Right ventricle myocardium superior (tissue), 1 donor: ENCODE measurements around the gene HOXB2. TPM values are rescaled to one million over a fixed set of nuclear protein-coding genes. Genes with fewer than 3 reads are reported as not detected.
"Not testable (repeated sequence)": the region's sequence is repeated elsewhere in the genome, so short reads cannot be mapped to it uniquely, and the experiment has no call there.

ENCODE experiments used
- ATAC-seq: fragments of 200-7000 bp; cut with Tn5 transposase; one replicate; pipeline ENCODE4 v1.9.1; 2020; ENCODE audit warnings: mild to moderate bottlenecking; ENCODE audit not compliant: poor library complexity
- DNase-seq: peaks from one replicate; pipeline ENCODE4 v3.0.0-alpha.2; 2020
- intact Hi-C: fragments of 100-400 bp; cut with DNase I; formaldehyde crosslinking; loops from one replicate; pipeline ENCODE4 v1.11.2; 2022
- total RNA-seq: library from RNA; stranded (reverse); fragmentation: NEBNext Ultra II Directional; extraction: Animal tissue kit (Norgen Biotek cat#: 25700); gene quantifications from one replicate; pipeline ENCODE4 v1.2.1, GENCODE V29; 2021
- donor health status: DM: no; HTN: yes; CAD: no; lungs with severe emphysema.

HOXB2 gene
- total RNA-seq, 1 donor from 2014 or later: 2.7 TPM

- intact Hi-C loops: no loop called here
- ATAC-seq: no peak
- DNase-seq: no peak
These were observed 15.8 kb downstream of the HOXB2 start for GRCh38 chr17:48528936-48529682.

GRCh38 chr17:48528153-48528935 is 16.6 kb downstream of the HOXB2 start:
- ATAC-seq: no peak
- intact Hi-C loops: no loop called here
- no peak for DNase-seq

GRCh38 chr17:48527547-48527932 is 17.4 kb downstream of the HOXB2 start:
- intact Hi-C loops: no loop called here
- no peak for ATAC-seq
- no peak for DNase-seq

- no peak for DNase-seq
- intact Hi-C loops: no loop called here
- ATAC-seq: no peak
These were observed 18.0 kb downstream of the HOXB2 start for GRCh38 chr17:48526608-48527546.

- intact Hi-C loops: no loop called here
- DNase-seq (no peak), ATAC-seq (no peak)
These were observed 21.9 kb downstream of the HOXB2 start for GRCh38 chr17:48523010-48523409.

GRCh38 chr17:48522031-48522653 is 22.8 kb downstream of the HOXB2 start:
- no peak for ATAC-seq
- no peak for DNase-seq
- intact Hi-C loops: no loop called here

- DNase-seq (no peak), ATAC-seq (no peak)
- intact Hi-C loops: no loop called here
These were observed 24.3 kb downstream of the HOXB2 start for GRCh38 chr17:48520631-48521079.

- intact Hi-C loops: no loop called here
- no peak for DNase-seq
- ATAC-seq: no peak
These were observed 25.5 kb downstream of the HOXB2 start for GRCh38 chr17:48519427-48519826.

- ATAC-seq (no peak), DNase-seq (no peak)
- intact Hi-C loops: no loop called here
These were observed 27.4 kb downstream of the HOXB2 start for GRCh38 chr17:48517478-48517877.

GRCh38 chr17:48515925-48516900 is 28.7 kb downstream of the HOXB2 start:
- ATAC-seq (no peak), DNase-seq (no peak)
- intact Hi-C loops: no loop called here

GRCh38 chr17:48514477-48514876 is 30.4 kb downstream of the HOXB2 start:
- intact Hi-C loops: no loop called here
- no peak for DNase-seq
- no peak for ATAC-seq

- no peak for DNase-seq
- intact Hi-C loops: no loop called here
- no peak for ATAC-seq
These were observed 31.0 kb downstream of the HOXB2 start for GRCh38 chr17:48513666-48514455.

GRCh38 chr17:48513097-48513496 is 31.8 kb downstream of the HOXB2 start:
- ATAC-seq: no peak

GRCh38 chr17:48510761-48511604 is 33.9 kb downstream of the HOXB2 start:
- ATAC-seq (no peak), DNase-seq (no peak)
- intact Hi-C loops: no loop called here

More at GRCh38 chr17:48513097-48513496, 31.8 kb downstream of the HOXB2 start:
- no peak for DNase-seq
- intact Hi-C loops: no loop called here

- ATAC-seq (no peak), DNase-seq (no peak)
- intact Hi-C loops: no loop called here
These were observed 34.5 kb downstream of the HOXB2 start for GRCh38 chr17:48510381-48510760.

- DNase-seq, intact Hi-C loops, ATAC-seq: not testable (repeated sequence)
These were observed 35.2 kb downstream of the HOXB2 start for GRCh38 chr17:48509708-48510107.
